K562 (cell line): Measurements from ENCODE around the gene RAB26. TPM values are rescaled to one million over a fixed set of nuclear protein-coding genes. Genes with fewer than 3 reads are reported as not detected.

Experiments
- BCL6 ChIP-seq: fragments of 250-450 bp; sonication (Bioruptor Pico); IDR thresholded peaks from 2 replicates; pipeline ENCODE4 v1.4.0; 2020
- CLOCK ChIP-seq: fragments of 250-450 bp; sonication (Bioruptor Pico); IDR thresholded peaks from 2 replicates; pipeline ENCODE4 v1.4.0; 2020; ENCODE audit warnings: mild to moderate bottlenecking, moderate library complexity, borderline replicate concordance
- CREB3L1 ChIP-seq: fragments of 450-650 bp; IDR thresholded peaks from 2 replicates; pipeline ENCODE4 v1.6.1; 2014; ENCODE audit warnings: low read depth, mild to moderate bottlenecking, moderate library complexity, borderline replicate concordance
- CREM ChIP-seq: IDR thresholded peaks from 2 replicates; pipeline ENCODE4 v1.6.1; 2014; ENCODE audit warnings: antibody characterized with exemption, low read depth
- EP300 ChIP-seq: IDR thresholded peaks from 2 replicates; pipeline ENCODE4 v1.6.1; 2012; ENCODE audit warnings: low read length, improper control_type of control experiment
- IRF9 ChIP-seq: fragments of 450-650 bp; IDR thresholded peaks from 2 replicates; pipeline ENCODE4 v1.6.1; 2016; ENCODE audit warnings: missing biosample characterization, missing genetic modification characterization
- NFE2 ChIP-seq: IDR thresholded peaks from 2 replicates; pipeline ENCODE4 v1.6.1; 2014; ENCODE audit warnings: antibody characterized with exemption, low read depth
- PHF20 ChIP-seq: fragments of 450-650 bp; IDR thresholded peaks from 2 replicates; pipeline ENCODE4 v1.6.1; 2018; ENCODE audit not compliant: partially characterized antibody
- RBM17 ChIP-seq: fragments of 200-400 bp; formaldehyde crosslinking; IDR thresholded peaks from 2 replicates; pipeline ENCODE4 v1.6.1; 2017; ENCODE audit warnings: low read depth, mild to moderate bottlenecking, low read length, borderline replicate concordance
- RBM25 ChIP-seq: fragments of 200-400 bp; formaldehyde crosslinking; IDR thresholded peaks from 2 replicates; pipeline ENCODE4 v1.6.1; 2018; ENCODE audit warnings: low read length, low read depth, moderate library complexity; ENCODE audit not compliant: severe bottlenecking
- RREB1 ChIP-seq: fragments of 250-450 bp; sonication (Bioruptor Pico); IDR thresholded peaks from 2 replicates; pipeline ENCODE4 v1.4.0; 2020
- TEAD4 ChIP-seq, 2 experiments: sonication (generic) in 1 of 2; formaldehyde crosslinking in 1 of 2; IDR thresholded peaks; 2 replicates each; pipeline versions ENCODE4 v1.6.1 to v1.8.0; 2012 to 2022; ENCODE audit warnings: borderline replicate concordance in 1 of 2, inconsistent platforms in 1 of 2, low read length in 1 of 2, mild to moderate bottlenecking in 1 of 2, missing genetic modification reagents in 1 of 2
- ZFPM2 ChIP-seq: fragments of 250-450 bp; sonication (Bioruptor Pico); IDR thresholded peaks from 2 replicates; pipeline ENCODE4 v1.5.1; 2022; ENCODE audit warnings: mild to moderate bottlenecking
- ZNF12 ChIP-seq: sonication (generic); formaldehyde crosslinking; IDR thresholded peaks from 2 replicates; pipeline ENCODE4 v1.4.0; 2020; ENCODE audit warnings: mild to moderate bottlenecking, missing genetic modification reagents
- ZNF232 ChIP-seq: sonication (generic); formaldehyde crosslinking; IDR thresholded peaks from 2 replicates; pipeline ENCODE4 v1.8.0; 2022; ENCODE audit warnings: mild to moderate bottlenecking, missing genetic modification reagents
- ZNF24 ChIP-seq: fragments of 450-650 bp; IDR thresholded peaks from 2 replicates; pipeline ENCODE4 v1.6.1; 2016
- ZNF717 ChIP-seq: fragments of 250-450 bp; sonication (Bioruptor Pico); IDR thresholded peaks from 2 replicates; pipeline ENCODE4 v1.5.0; 2021
- polyA plus RNA-seq, 8 experiments: library from polyadenylated mRNA; depleted of rRNA in 4 of 8; stranded (reverse) in 5 of 8; unstranded in 3 of 8; fragments of >200 nt; fragmentation: Nextera tagmentation in 2 of 8; fragmentation: Illumina TruSeq in 1 of 8; extraction: Ambion mirVana in 2 of 8; extraction: Trizol in 1 of 8; gene quantifications; 2 replicates each; pipeline versions ENCODE4 v1.2.1 to v1.2.3, GENCODE V29; 2011 to 2014; ENCODE audit warnings: inconsistent platforms in 1 of 8, missing spikeins in 1 of 8
- total RNA-seq, 7 experiments: library from RNA; depleted of rRNA in 6 of 7; stranded (reverse); fragments of >200 nt in 6 of 7; fragmentation: Illumina TruSeq in 2 of 7; extraction: Trizol in 2 of 7; gene quantifications; 2 replicates each; pipeline versions ENCODE4 v1.2.1 to v1.2.3, GENCODE V29; 2011 to 2021; ENCODE audit warnings: low replicate concordance in 1 of 7

The RAB26 gene
- total and polyA plus RNA-seq, 9 of the 15 experiments (the other 6 are each of a cell fraction or from before 2014, with no cell fraction given) = 0.25 to 6.1 (median 2.1) TPM

- TF ChIP-seq CLOCK (no peak), RREB1 (CRISPR knock-in tag) (no peak), IRF9 (tag) (no peak), PHF20 (peak; percentile 15), EP300 (0 out of 2 replicates have a peak, but pooled peaks have one; percentile 5), TEAD4 (IDR thresholded peaks at IDR 0.05; ENCODE audit: low read length) (peak; percentile 49; the same call in 1 of the 2 replicates), TEAD4 (CRISPR knock-in tag; IDR thresholded peaks at IDR 0.05; ENCODE audit: borderline replicate concordance) (no peak), CREB3L1 (peak; percentile 94), ZNF717 (CRISPR knock-in tag) (no peak), CREM (peak; percentile 96), ZNF232 (CRISPR knock-in tag) (peak; percentile 36; the same call in 1 of the 2 replicates), ZNF24 (peak; percentile 40; the same call in 1 of the 2 replicates), RBM25 (peak; percentile 71), ZFPM2 (CRISPR knock-in tag) (peak; percentile 92), NFE2 (no peak), ZNF12 (CRISPR knock-in tag) (peak; percentile 74), RBM17 (no peak), BCL6 (CRISPR knock-in tag) (no peak)
These were observed 6.9 kb downstream of the RAB26 start, which contains the start of gene TRAF7 (continued) for GRCh38 chr16:2155091-2155950.
